ENCODE data around the gene FXYD7. TPM values are rescaled to one million over a fixed set of nuclear protein-coding genes. Genes with fewer than 3 reads are reported as not detected.

Gene FXYD7
- total RNA-seq, 2 experiments from 2014 or later, result 0.50 to 6.1 TPM

- H3K9me2 ChIP-seq (ENCODE audit: insufficient read depth, low read length), result no peaks in the 10 kb centered on the region
- H3K4me1 ChIP-seq (ENCODE audit: insufficient read depth, low read length, poor library complexity, severe bottlenecking), result no peaks in the 10 kb centered on the region
- no TSS peak for BruUV-seq (replicated peaks)
- CTCF ChIA-PET (ENCODE audit: unreplicated experiment), result interaction anchor here (1.1 kb wide), 1 partner anchor 34 kb away, joined by 3 read pairs; no protein-coding TSS in a partner anchor
- H3K27ac ChIP-seq (ENCODE audit: low read depth, low read length, poor library complexity, severe bottlenecking), result no peak overlapping the region
- H3K9me3 ChIP-seq (ENCODE audit: low read length), result peaks cover 19% of the 10 kb centered on the region; the same call in 1 of the 2 replicates
- DNase-seq (ENCODE audit: low spot score), result no peak
- POLR2A ChIA-PET, result interaction anchor here (0.9 kb wide), 1 partner anchor 28 kb away, joined by 3 read pairs; no protein-coding TSS in a partner anchor
- H3K36me3 ChIP-seq (ENCODE audit: insufficient read depth, low read length), result peaks cover 67% of the 10 kb centered on the region
- intact Hi-C loops (cut with micrococcal nuclease; ENCODE audit: unreplicated experiment), result no loop called here
- H4K20me1 ChIP-seq (ENCODE audit: insufficient read depth, low read length), result no peaks in the 10 kb centered on the region
- no peak overlapping the region for H3K4me3 ChIP-seq (ENCODE audit: low read depth, low read length, poor library complexity, severe bottlenecking)
- H3K79me2 ChIP-seq (ENCODE audit: insufficient read depth, low read depth, low read length), result no peaks in the 10 kb centered on the region
- TF ChIP-seq, protein P1, sequence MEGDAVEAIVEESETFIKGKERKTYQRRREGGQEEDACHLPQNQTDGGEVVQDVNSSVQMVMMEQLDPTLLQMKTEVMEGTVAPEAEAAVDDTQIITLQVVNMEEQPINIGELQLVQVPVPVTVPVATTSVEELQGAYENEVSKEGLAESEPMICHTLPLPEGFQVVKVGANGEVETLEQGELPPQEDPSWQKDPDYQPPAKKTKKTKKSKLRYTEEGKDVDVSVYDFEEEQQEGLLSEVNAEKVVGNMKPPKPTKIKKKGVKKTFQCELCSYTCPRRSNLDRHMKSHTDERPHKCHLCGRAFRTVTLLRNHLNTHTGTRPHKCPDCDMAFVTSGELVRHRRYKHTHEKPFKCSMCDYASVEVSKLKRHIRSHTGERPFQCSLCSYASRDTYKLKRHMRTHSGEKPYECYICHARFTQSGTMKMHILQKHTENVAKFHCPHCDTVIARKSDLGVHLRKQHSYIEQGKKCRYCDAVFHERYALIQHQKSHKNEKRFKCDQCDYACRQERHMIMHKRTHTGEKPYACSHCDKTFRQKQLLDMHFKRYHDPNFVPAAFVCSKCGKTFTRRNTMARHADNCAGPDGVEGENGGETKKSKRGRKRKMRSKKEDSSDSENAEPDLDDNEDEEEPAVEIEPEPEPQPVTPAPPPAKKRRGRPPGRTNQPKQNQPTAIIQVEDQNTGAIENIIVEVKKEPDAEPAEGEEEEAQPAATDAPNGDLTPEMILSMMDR (conservative IDR thresholded peaks at IDR 0.05; ENCODE audit: low read length), result no peak
- H3K4me2 ChIP-seq (ENCODE audit: low read length), result no peak overlapping the region
- no peak overlapping the region for H2AFZ ChIP-seq (ENCODE audit: low read length)
Measured at GRCh38 chr19:35169221-35169995, 26.4 kb downstream of the FXYD7 start.

DNA sequence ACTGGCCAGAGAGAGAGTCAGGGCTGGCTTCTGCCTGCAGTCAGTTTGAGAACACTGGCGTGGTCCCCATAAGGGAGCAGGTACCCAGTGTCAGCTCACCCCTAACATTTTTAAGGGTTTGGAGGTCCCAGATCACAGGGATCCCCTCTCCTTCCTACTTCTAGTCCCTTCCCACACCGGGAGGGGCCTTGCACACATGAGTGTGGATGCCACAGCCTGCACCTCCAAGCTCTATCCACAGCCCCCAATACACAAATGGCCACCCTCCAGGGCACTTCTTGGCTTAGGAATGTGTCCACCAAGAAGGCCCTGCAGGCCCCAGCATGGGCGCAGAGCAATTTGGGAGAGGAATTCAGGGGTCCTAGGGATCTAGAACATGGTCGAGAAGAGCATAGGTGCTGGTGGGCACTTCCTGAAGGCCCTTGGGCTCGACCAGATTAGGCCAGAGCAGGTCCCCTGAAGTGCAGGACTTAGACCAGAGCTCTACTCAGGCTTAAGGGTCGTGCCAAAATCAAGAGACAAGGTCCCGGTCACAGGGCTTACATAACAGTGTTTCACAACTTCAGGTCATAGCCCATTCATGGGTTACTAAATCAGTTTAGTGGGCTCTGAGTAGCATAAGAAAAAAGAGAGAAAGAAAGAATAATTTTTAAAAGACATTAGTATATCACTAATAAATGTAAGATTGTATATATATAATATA is 27.5 kb downstream of the FXYD7 start:
- POLR2A ChIA-PET, result interaction anchor here (0.7 kb wide), 1 partner anchor 10 kb away, joined by 3 read pairs; no protein-coding TSS in a partner anchor
- DNase-seq (ENCODE audit: low spot score), result no peak
- Histone ChIP-seq H2AFZ (ENCODE audit: low read length) (no peak overlapping the region), H3K27ac (ENCODE audit: low read depth, low read length, poor library complexity, severe bottlenecking) (no peak overlapping the region), H3K79me2 (ENCODE audit: insufficient read depth, low read depth, low read length) (no peaks in the 10 kb centered on the region), H3K9me3 (ENCODE audit: low read length) (peaks cover 9% of the 10 kb centered on the region; the same call in 1 of the 2 replicates), H4K20me1 (ENCODE audit: insufficient read depth, low read length) (no peaks in the 10 kb centered on the region), H3K36me3 (ENCODE audit: insufficient read depth, low read length) (peaks cover 56% of the 10 kb centered on the region), H3K4me2 (ENCODE audit: low read length) (no peak overlapping the region), H3K9me2 (ENCODE audit: insufficient read depth, low read length) (no peaks in the 10 kb centered on the region), H3K4me1 (ENCODE audit: insufficient read depth, low read length, poor library complexity, severe bottlenecking) (no peaks in the 10 kb centered on the region), H3K4me3 (ENCODE audit: low read depth, low read length, poor library complexity, severe bottlenecking) (no peak overlapping the region)
- CTCF ChIA-PET (ENCODE audit: unreplicated experiment), result no interaction called here
- TF ChIP-seq, protein P1 (conservative IDR thresholded peaks at IDR 0.05; ENCODE audit: low read length), result no peak
- intact Hi-C loops (cut with micrococcal nuclease; ENCODE audit: unreplicated experiment), result no loop called here
- BruUV-seq (replicated peaks), result no TSS peak

- H3K9me2 ChIP-seq (ENCODE audit: insufficient read depth, low read length), result no peaks in the 10 kb centered on the region
- H3K79me2 ChIP-seq (ENCODE audit: insufficient read depth, low read depth, low read length), result no peaks in the 10 kb centered on the region
- intact Hi-C loops (cut with micrococcal nuclease; ENCODE audit: unreplicated experiment), result no loop called here
- TSS peak; percentile 49 for BruUV-seq (replicated peaks)
- H3K4me3 ChIP-seq (ENCODE audit: low read depth, low read length, poor library complexity, severe bottlenecking), result no peak overlapping the region
- H2AFZ ChIP-seq (ENCODE audit: low read length), result no peak overlapping the region
- H3K9me3 ChIP-seq (ENCODE audit: low read length), result no peaks in the 10 kb centered on the region
- H3K4me1 ChIP-seq (ENCODE audit: insufficient read depth, low read length, poor library complexity, severe bottlenecking), result no peaks in the 10 kb centered on the region
- H4K20me1 ChIP-seq (ENCODE audit: insufficient read depth, low read length), result no peaks in the 10 kb centered on the region
- H3K36me3 ChIP-seq (ENCODE audit: insufficient read depth, low read length), result peaks cover 44% of the 10 kb centered on the region
- no peak overlapping the region for H3K27ac ChIP-seq (ENCODE audit: low read depth, low read length, poor library complexity, severe bottlenecking)
- POLR2A ChIA-PET, result no interaction called here
- TF ChIP-seq, protein P1 (conservative IDR thresholded peaks at IDR 0.05; ENCODE audit: low read length), result no peak
- TF ChIP-seq EZH2phosphoT487 (IDR thresholded peaks at IDR 0.05; ENCODE audit: borderline replicate concordance, low read depth, low read length), result no peak
- no peak overlapping the region for H3K4me2 ChIP-seq (ENCODE audit: low read length)
- CTCF ChIA-PET (ENCODE audit: unreplicated experiment), result no interaction called here
- no peak for DNase-seq (ENCODE audit: low spot score)
Measured at GRCh38 chr19:35171730-35172129, 28.7 kb downstream of the FXYD7 start.

Data from OCI-LY7 (cell line).